HG02588 (cell line): ENCODE measurements around the gene ANK2.

Experiments
- ATAC-seq: cut with Tn5 transposase; IDR thresholded peaks from one replicate; pipeline ENCODE4 v1.9.1; 2021; ENCODE audit warnings: mild to moderate bottlenecking, moderate library complexity; ENCODE audit not compliant: unreplicated experiment

ANK2 gene

GRCh38 chr4:113088050-113088449 lies 38.6 kb downstream of the ANK2 start:
- no peak for ATAC-seq

- ATAC-seq = no peak
These were observed 41.5 kb downstream of the ANK2 start for GRCh38 chr4:113090954-113091353.

GRCh38 chr4:113094331-113094730 lies 44.9 kb downstream of the ANK2 start:
- ATAC-seq = no peak

- ATAC-seq = no peak
These were observed 45.3 kb downstream of the ANK2 start for GRCh38 chr4:113094802-113095201.

GRCh38 chr4:113101669-113102068 lies 52.2 kb downstream of the ANK2 start:
- no peak for ATAC-seq

GRCh38 chr4:113103556-113103955 lies 54.1 kb downstream of the ANK2 start:
- ATAC-seq = no peak

- ATAC-seq = no peak
These were observed 56.7 kb downstream of the ANK2 start for GRCh38 chr4:113106108-113106507.

GRCh38 chr4:113109106-113109718 lies 59.8 kb downstream of the ANK2 start:
- no peak for ATAC-seq

- ATAC-seq = no peak
These were observed 63.0 kb downstream of the ANK2 start for GRCh38 chr4:113112338-113112978.

- ATAC-seq = no peak
These were observed 63.7 kb downstream of the ANK2 start for GRCh38 chr4:113113151-113113550.

- no peak for ATAC-seq
These were observed 65.4 kb downstream of the ANK2 start for GRCh38 chr4:113114884-113115283.

- ATAC-seq = no peak
These were observed 67.2 kb downstream of the ANK2 start for GRCh38 chr4:113116414-113117357.

GRCh38 chr4:113117358-113117702 lies 67.9 kb downstream of the ANK2 start:
- ATAC-seq = no peak

- ATAC-seq = no peak
These were observed 72.6 kb downstream of the ANK2 start for GRCh38 chr4:113122066-113122465.

GRCh38 chr4:113125418-113125817 lies 76.0 kb downstream of the ANK2 start:
- ATAC-seq = no peak

GRCh38 chr4:113131136-113131535 lies 81.7 kb downstream of the ANK2 start:
- no peak for ATAC-seq

GRCh38 chr4:113131621-113132020 lies 82.2 kb downstream of the ANK2 start:
- no peak for ATAC-seq

GRCh38 chr4:113141901-113142346 lies 92.5 kb downstream of the ANK2 start:
- no peak for ATAC-seq

GRCh38 chr4:113142351-113142750 lies 92.9 kb downstream of the ANK2 start:
- ATAC-seq = no peak

GRCh38 chr4:113144091-113144490 lies 94.6 kb downstream of the ANK2 start:
- ATAC-seq = no peak

GRCh38 chr4:113145147-113145518 lies 95.7 kb downstream of the ANK2 start:
- ATAC-seq = no peak
